HG02981 (cell line): Measurements from ENCODE around the gene ANAPC2.

ENCODE experiments used
- ATAC-seq: cut with Tn5 transposase; IDR thresholded peaks from one replicate; pipeline ENCODE4 v1.9.1; 2021; ENCODE audit warnings: mild to moderate bottlenecking, moderate library complexity; ENCODE audit not compliant: unreplicated experiment

ANAPC2 gene

GRCh38 chr9:137178201-137178938, 10.0 kb downstream of the ANAPC2 start:
- no peak for ATAC-seq

GRCh38 chr9:137176302-137177182, 11.8 kb downstream of the ANAPC2 start:
- ATAC-seq = no peak

- no peak for ATAC-seq
Observed at GRCh38 chr9:137175345-137175961, 12.9 kb downstream of the ANAPC2 start.

GRCh38 chr9:137174722-137175293, 13.6 kb downstream of the ANAPC2 start:
- no peak for ATAC-seq

- no peak for ATAC-seq
Observed at GRCh38 chr9:137173796-137174664, 14.3 kb downstream of the ANAPC2 start.

GRCh38 chr9:137172901-137173795, 15.2 kb downstream of the ANAPC2 start:
- no peak for ATAC-seq

- ATAC-seq = no peak
Observed at GRCh38 chr9:137171149-137171900, 17.0 kb downstream of the ANAPC2 start.

GRCh38 chr9:137170486-137171148, 17.7 kb downstream of the ANAPC2 start:
- ATAC-seq = no peak

GRCh38 chr9:137169896-137170358, 18.4 kb downstream of the ANAPC2 start, which contains the start of gene LRRC26:
LRRC26 (minus strand) TSS chr9:137170051; CDS start chr9:137169943, 108 bp downstream.
- ATAC-seq = no peak

GRCh38 chr9:137168904-137169856, 19.2 kb downstream of the ANAPC2 start:
- no peak for ATAC-seq

GRCh38 chr9:137168573-137168903, 19.8 kb downstream of the ANAPC2 start:
- no peak for ATAC-seq

GRCh38 chr9:137167747-137168572, 20.4 kb downstream of the ANAPC2 start:
- ATAC-seq = no peak

- no peak for ATAC-seq
Observed at GRCh38 chr9:137167277-137167746, 21.0 kb downstream of the ANAPC2 start.

GRCh38 chr9:137166380-137167229, 21.8 kb downstream of the ANAPC2 start:
- ATAC-seq = no peak
